ENCODE results near the gene HERC2. TPM values are rescaled to one million over a fixed set of nuclear protein-coding genes. Genes with fewer than 3 reads are reported as not detected.

Gene HERC2
- total RNA-seq, 1 donor, result 53.6 TPM

DNA sequence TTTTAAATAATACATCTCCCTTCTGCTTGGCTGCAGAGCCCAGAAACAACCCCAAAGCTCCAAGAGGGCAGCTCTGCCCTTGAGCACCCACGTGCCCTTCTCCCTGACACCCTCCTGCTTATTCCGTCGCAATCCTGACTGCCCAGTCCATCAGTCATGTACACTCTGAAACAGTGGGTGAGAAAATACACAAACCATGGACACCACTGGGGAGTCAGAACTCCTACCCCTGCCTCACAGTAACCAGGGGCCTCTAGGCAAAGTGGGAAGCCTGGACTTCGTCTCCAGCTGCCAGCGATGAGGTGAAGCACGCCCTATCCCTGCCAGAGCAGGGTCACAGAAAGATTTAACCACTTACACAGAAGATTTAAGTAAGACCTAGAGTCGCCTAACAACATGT, 40.1 kb downstream of the HERC2 start:
- Histone ChIP-seq H3K36me3 (ENCODE audit: insufficient read depth, low read length) (no peaks in the 10 kb centered on the region), H4K20me1 (ENCODE audit: insufficient read depth, low read length) (peaks cover 13% of the 10 kb centered on the region), H3K9me3 (ENCODE audit: low read depth, low read length) (no peaks in the 10 kb centered on the region), H3K27ac (ENCODE audit: low read depth, low read length) (no peak overlapping the region), H3K4me3 (ENCODE audit: insufficient read depth, low read length) (no peak overlapping the region), H3K27me3 (ENCODE audit: insufficient read depth, low read length) (no peaks in the 10 kb centered on the region), H3K79me2 (ENCODE audit: insufficient read depth, low read length) (peaks cover 43% of the 10 kb centered on the region), H3K4me2 (ENCODE audit: insufficient read depth, low read length) (no peak overlapping the region), H3K4me1 (ENCODE audit: insufficient read depth, low read length) (no peaks in the 10 kb centered on the region), H2AFZ (ENCODE audit: low read length) (no peak overlapping the region)
- TF ChIP-seq, protein P1, sequence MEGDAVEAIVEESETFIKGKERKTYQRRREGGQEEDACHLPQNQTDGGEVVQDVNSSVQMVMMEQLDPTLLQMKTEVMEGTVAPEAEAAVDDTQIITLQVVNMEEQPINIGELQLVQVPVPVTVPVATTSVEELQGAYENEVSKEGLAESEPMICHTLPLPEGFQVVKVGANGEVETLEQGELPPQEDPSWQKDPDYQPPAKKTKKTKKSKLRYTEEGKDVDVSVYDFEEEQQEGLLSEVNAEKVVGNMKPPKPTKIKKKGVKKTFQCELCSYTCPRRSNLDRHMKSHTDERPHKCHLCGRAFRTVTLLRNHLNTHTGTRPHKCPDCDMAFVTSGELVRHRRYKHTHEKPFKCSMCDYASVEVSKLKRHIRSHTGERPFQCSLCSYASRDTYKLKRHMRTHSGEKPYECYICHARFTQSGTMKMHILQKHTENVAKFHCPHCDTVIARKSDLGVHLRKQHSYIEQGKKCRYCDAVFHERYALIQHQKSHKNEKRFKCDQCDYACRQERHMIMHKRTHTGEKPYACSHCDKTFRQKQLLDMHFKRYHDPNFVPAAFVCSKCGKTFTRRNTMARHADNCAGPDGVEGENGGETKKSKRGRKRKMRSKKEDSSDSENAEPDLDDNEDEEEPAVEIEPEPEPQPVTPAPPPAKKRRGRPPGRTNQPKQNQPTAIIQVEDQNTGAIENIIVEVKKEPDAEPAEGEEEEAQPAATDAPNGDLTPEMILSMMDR (IDR thresholded peaks at IDR 0.05; ENCODE audit: extremely low read depth, low read depth, low read length), result no peak
- no peak for DNase-seq (ENCODE audit: insufficient read length, low spot score, missing footprints)

DNA sequence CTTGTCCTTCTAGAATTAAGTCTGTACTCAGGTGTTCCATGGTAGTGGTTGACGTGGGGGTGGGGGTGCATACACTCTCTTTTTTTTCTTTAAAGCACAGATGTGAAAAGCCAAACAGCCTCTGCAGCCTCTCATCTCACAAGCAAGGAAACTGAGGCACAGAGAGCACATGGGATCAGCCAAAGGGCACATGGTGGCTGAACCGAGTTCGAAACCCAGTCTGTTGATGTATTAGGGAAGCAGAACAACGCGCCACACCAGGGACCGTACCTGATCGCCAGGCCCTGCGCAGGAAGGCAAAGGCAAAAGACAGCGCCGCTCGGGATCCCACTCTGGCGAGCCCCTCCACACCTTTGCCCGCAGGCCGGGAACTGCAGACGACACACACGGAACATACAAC, 47.3 kb downstream of the HERC2 start:
- H4K20me1 ChIP-seq (ENCODE audit: insufficient read depth, low read length), result peaks cover 6% of the 10 kb centered on the region
- H3K4me1 ChIP-seq (ENCODE audit: insufficient read depth, low read length), result no peaks in the 10 kb centered on the region
- H3K9me3 ChIP-seq (ENCODE audit: low read depth, low read length), result no peaks in the 10 kb centered on the region
- H3K4me3 ChIP-seq (ENCODE audit: insufficient read depth, low read length), result no peak overlapping the region
- no peaks in the 10 kb centered on the region for H3K79me2 ChIP-seq (ENCODE audit: insufficient read depth, low read length)
- no peak overlapping the region for H3K27ac ChIP-seq (ENCODE audit: low read depth, low read length)
- no peak overlapping the region for H3K4me2 ChIP-seq (ENCODE audit: insufficient read depth, low read length)
- H3K36me3 ChIP-seq (ENCODE audit: insufficient read depth, low read length), result peaks cover 20% of the 10 kb centered on the region
- TF ChIP-seq, protein P1 (IDR thresholded peaks at IDR 0.05; ENCODE audit: extremely low read depth, low read depth, low read length), result no peak
- DNase-seq (ENCODE audit: insufficient read length, low spot score, missing footprints), result peak; percentile 44
- no peak overlapping the region for H2AFZ ChIP-seq (ENCODE audit: low read length)
- H3K27me3 ChIP-seq (ENCODE audit: insufficient read depth, low read length), result no peaks in the 10 kb centered on the region

DNA sequence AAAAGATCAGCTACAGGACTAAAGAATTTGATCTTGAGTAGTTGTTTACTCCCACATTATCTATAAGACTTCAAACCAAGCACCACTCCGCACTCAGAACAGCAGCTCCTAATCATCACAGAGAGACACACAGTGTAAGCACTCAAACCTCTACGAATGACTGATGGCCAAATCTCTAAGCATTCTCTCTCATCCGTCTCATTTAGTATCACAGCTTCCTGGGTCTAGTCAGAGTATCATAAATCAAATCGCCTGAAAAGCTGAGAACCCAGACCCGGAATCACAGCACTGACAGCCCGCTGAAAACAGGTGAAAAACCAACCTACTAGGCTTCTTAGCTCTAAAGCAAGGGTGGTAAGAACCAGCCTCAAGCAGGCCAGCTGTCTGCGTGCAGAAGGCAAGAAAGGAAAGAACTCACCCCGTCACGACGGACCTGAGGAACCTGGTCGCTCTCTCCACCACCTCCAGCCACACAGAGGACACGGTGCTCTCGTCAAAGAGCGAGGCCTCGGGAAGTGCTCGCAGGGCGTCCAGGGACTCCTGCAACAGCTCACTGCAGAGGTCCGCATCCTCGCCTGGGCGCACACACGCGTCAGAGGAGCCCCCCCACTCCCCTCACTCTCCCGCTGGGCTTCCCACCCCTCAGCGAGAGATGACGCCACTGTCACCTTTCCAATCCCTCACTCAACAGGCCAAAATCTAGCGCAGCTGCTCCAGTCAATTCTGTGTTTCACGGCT, 47.9 kb downstream of the HERC2 start:
- peaks cover 6% of the 10 kb centered on the region for H4K20me1 ChIP-seq (ENCODE audit: insufficient read depth, low read length)
- no peak overlapping the region for H3K4me2 ChIP-seq (ENCODE audit: insufficient read depth, low read length)
- no peaks in the 10 kb centered on the region for H3K27me3 ChIP-seq (ENCODE audit: insufficient read depth, low read length)
- peaks cover 26% of the 10 kb centered on the region for H3K36me3 ChIP-seq (ENCODE audit: insufficient read depth, low read length)
- no peaks in the 10 kb centered on the region for H3K9me3 ChIP-seq (ENCODE audit: low read depth, low read length)
- TF ChIP-seq, protein P1 (IDR thresholded peaks at IDR 0.05; ENCODE audit: extremely low read depth, low read depth, low read length), result no peak
- H3K27ac ChIP-seq (ENCODE audit: low read depth, low read length), result no peak overlapping the region
- no peaks in the 10 kb centered on the region for H3K4me1 ChIP-seq (ENCODE audit: insufficient read depth, low read length)
- DNase-seq (ENCODE audit: insufficient read length, low spot score, missing footprints), result no peak
- H3K79me2 ChIP-seq (ENCODE audit: insufficient read depth, low read length), result no peaks in the 10 kb centered on the region
- H2AFZ ChIP-seq (ENCODE audit: low read length), result no peak overlapping the region
- H3K4me3 ChIP-seq (ENCODE audit: insufficient read depth, low read length), result no peak overlapping the region

DNA sequence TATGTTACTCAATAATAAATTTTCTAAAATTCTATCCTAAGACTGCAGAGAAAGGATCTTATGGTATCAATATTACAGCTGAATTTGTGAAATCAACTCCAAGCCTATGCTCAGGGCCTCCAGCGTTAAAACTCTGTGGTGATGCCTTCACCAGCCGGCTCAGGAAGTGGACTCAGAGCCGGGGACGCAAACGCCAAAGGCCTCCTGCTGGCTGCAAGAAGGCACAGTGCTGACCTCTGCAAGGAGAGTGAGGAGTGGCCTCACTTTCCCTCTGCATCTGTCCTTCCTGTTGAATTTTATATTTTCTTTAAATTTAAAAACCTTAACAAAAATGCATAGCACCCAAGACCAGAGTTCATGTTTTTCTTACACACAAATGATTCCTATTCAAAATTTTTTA, 48.5 kb downstream of the HERC2 start:
- H3K9me3 ChIP-seq (ENCODE audit: low read depth, low read length), result no peaks in the 10 kb centered on the region
- no peaks in the 10 kb centered on the region for H3K4me1 ChIP-seq (ENCODE audit: insufficient read depth, low read length)
- no peak overlapping the region for H3K27ac ChIP-seq (ENCODE audit: low read depth, low read length)
- H3K27me3 ChIP-seq (ENCODE audit: insufficient read depth, low read length), result no peaks in the 10 kb centered on the region
- TF ChIP-seq, protein P1 (IDR thresholded peaks at IDR 0.05; ENCODE audit: extremely low read depth, low read depth, low read length), result peak; percentile 35
- H2AFZ ChIP-seq (ENCODE audit: low read length), result no peak overlapping the region
- H3K4me3 ChIP-seq (ENCODE audit: insufficient read depth, low read length), result no peak overlapping the region
- H4K20me1 ChIP-seq (ENCODE audit: insufficient read depth, low read length), result peaks cover 6% of the 10 kb centered on the region
- no peaks in the 10 kb centered on the region for H3K79me2 ChIP-seq (ENCODE audit: insufficient read depth, low read length)
- H3K4me2 ChIP-seq (ENCODE audit: insufficient read depth, low read length), result no peak overlapping the region
- DNase-seq (ENCODE audit: insufficient read length, low spot score, missing footprints), result peak; percentile 79
- peaks cover 31% of the 10 kb centered on the region for H3K36me3 ChIP-seq (ENCODE audit: insufficient read depth, low read length)

Measured in osteoblast (primary cell).